Fibroblast of mammary gland (primary cell): ENCODE measurements around the gene CLCN4.

Source experiments
- DNase-seq: peaks from one replicate; pipeline ENCODE4 v3.0.0-alpha.2; 2010; ENCODE audit warnings: low read depth
- H3K4me3 ChIP-seq: 2 replicates; pipeline ENCODE4 v1.5.1; 2011; ENCODE audit warnings: low read depth, mild to moderate bottlenecking, low read length, moderate library complexity; ENCODE audit not compliant: control insufficient read depth
- CTCF ChIP-seq: conservative IDR thresholded peaks from 2 replicates; pipeline ENCODE4 v1.5.1; 2011; ENCODE audit warnings: low read depth, low read length, inconsistent platforms; ENCODE audit not compliant: control insufficient read depth, insufficient read depth

Gene CLCN4

GRCh38 chrX:10175319-10175871 lies 18.6 kb downstream of the CLCN4 start:
- no peak for TF ChIP-seq CTCF
- H3K4me3 ChIP-seq: no peak overlapping the region
- DNase-seq: peak; percentile 70

GRCh38 chrX:10176121-10177003 lies 19.6 kb downstream of the CLCN4 start:
- no peak for DNase-seq
- no peak for TF ChIP-seq CTCF
- no peak overlapping the region for H3K4me3 ChIP-seq

- H3K4me3 ChIP-seq: no peak overlapping the region
- no peak for TF ChIP-seq CTCF
- DNase-seq: no peak
Measured at GRCh38 chrX:10177004-10177396, 20.2 kb downstream of the CLCN4 start.

GRCh38 chrX:10177601-10178000 lies 20.8 kb downstream of the CLCN4 start:
- TF ChIP-seq CTCF: no peak
- no peak overlapping the region for H3K4me3 ChIP-seq
- peak; percentile 74 for DNase-seq

GRCh38 chrX:10178866-10179463 lies 22.2 kb downstream of the CLCN4 start:
- DNase-seq: no peak
- no peak overlapping the region for H3K4me3 ChIP-seq
- TF ChIP-seq CTCF: no peak

GRCh38 chrX:10183760-10184159 lies 27.0 kb downstream of the CLCN4 start:
- no peak for TF ChIP-seq CTCF
- no peak overlapping the region for H3K4me3 ChIP-seq
- DNase-seq: no peak
